GM19452 (cell line): ENCODE measurements around the gene NUP160.
"Not testable (repeated sequence)": the region's sequence is repeated elsewhere in the genome, so short reads cannot be mapped to it uniquely, and the experiment has no call there.

ENCODE experiments used
- ATAC-seq: cut with Tn5 transposase; IDR thresholded peaks from one replicate; pipeline ENCODE4 v1.9.1; 2021; ENCODE audit not compliant: unreplicated experiment

The NUP160 gene

DNA sequence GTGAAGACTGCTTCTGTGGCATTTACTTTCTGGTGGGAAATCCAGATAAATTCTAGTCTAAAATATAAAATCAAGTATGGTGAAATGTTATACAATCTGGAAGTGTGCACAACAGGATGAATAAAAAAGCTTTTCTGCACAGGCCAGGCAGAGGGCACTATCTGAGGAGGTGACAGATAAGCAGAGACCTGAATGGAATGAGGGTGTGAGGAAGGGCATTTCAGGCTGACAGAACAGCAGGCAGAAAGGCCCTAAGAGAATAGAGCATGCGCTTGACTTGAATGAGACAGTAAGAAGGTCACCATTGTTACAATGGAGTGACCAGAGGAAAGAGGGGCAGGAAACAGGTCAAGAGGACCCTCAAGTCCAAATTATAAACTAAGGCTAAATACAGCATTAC lies 47.4 kb downstream of the NUP160 start:
- no peak for ATAC-seq

DNA sequence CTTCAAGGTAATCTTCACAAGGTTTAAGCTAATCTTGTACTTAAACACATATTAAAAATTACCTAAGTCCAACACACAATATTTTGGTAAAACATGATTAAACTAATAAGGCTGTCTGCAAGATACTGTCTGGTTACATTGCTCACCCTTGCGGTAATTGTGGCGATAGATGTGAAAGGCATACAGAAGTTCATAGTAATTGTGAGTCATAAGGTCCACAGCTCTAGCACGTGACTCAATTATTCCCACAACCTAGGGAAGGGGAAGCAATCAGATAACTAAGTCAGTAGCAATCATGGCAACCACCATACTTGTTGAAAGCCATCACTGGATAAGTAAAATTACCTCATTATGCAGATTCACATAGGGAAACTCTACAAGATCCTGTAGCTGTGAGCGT lies 50.5 kb downstream of the NUP160 start:
- no peak for ATAC-seq

DNA sequence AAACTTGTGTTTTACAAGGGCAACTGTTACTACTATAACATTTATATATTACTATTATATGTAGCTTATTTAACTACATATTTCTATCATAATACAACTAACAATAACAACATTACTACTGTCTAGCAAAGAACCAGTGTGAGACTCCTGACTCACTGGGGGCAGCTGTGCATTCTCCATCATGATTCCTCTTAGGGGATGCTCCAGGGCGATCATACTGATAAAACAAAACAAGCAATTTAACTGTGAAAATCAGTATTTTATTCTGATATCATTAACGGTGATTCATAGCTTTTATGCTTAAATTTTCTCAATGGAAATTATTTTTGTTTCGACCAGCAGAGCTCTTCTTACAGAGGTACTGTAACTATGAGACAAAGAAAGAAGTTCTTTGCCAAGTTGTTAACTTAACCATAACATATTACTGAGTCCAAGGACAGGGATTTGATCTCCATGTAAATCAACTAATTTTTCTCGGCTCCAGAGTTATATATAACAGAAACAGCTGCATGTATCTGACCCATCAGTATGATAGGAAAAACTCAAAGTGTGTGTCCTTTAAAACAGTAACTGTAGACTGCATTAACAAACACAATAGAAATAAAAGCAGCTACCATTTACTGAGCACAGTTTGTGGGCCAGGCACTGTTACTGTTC lies 56.2 kb downstream of the NUP160 start:
- no peak for ATAC-seq

DNA sequence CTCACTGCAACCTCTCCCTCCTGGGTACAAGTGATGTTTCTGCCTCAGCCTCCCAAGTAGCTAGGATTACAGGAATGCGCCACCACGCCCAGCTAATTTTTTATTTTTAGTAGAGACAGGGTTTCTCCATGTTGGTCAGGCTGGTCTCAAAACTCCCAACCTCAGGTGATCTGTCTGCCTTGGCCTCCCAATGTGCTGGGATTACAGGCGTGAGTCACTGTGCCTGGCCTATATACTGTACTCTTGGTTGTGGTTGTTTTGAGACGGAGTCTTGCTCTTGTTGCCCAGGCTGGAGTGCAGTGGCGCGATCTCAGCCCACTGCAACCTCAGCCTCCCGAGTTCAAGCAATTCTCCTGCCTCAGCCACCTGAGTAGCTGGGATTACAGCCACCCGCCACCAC lies 58.1 kb downstream of the NUP160 start:
- not testable (repeated sequence) for ATAC-seq

DNA sequence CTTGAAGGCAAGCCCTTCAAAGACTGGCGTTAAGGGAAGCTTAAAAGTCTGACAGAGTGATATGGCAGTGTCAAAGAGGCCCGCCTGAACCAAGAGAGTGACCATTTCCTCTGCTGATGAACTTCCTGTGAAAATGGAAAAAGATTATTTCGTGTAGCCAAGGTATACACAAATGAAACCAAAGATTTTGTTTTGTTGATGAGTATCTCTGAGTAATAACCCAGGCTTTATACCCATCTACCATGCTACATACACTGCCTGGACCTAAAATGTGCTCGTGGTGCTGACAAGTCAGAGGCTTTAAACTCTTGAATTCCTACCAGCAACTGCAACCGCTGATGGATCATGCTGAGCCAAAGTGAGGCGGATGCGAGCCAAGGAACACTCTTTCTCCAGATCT lies 60.0 kb downstream of the NUP160 start:
- ATAC-seq, result no peak

DNA sequence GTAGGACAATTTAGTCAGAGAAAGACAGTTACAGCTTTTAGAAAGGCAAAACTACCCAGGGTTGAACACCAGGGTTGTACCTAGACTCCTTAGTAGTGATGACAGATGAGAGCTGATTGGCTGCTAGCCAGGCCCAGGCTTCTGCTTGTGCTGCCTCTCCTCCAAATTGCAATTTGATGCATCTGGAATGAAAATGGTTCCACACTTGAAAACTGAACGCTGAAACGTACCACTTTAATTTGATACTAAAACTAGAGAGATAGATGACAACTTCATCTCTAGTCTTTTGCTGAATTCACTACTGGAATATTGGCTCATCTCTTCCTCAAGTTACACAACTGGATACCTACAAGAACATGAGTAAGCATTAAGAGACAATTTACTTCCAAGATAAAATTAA lies 61.8 kb downstream of the NUP160 start:
- no peak for ATAC-seq

DNA sequence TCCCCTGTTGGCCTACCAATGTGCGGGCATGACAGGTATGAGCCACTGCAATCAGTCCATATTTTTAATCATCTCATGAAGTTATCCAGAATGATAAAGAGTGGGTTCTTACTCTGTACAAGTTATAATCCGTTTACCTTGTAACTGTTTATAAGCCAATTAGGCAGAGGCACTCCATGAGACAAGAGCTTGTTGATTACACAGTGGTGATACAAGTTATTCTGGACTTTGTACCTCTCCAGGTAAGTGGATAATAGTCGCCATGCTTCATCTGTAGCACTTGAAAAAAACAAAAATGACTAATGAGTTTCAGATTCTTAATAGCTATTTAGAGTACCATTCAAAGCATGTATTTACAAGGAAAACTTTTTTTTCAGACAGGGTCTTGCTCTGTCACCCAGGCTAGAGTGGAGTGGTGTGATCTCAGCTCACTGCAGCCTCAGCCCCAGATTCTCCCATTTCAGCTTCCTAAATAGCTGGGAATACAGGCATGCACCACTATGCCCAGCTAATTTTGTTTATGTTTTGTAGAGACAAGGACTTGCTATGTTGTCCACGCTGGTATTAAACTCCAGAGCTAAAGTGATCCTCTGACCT lies 63.3 kb downstream of the NUP160 start:
- no peak for ATAC-seq

DNA sequence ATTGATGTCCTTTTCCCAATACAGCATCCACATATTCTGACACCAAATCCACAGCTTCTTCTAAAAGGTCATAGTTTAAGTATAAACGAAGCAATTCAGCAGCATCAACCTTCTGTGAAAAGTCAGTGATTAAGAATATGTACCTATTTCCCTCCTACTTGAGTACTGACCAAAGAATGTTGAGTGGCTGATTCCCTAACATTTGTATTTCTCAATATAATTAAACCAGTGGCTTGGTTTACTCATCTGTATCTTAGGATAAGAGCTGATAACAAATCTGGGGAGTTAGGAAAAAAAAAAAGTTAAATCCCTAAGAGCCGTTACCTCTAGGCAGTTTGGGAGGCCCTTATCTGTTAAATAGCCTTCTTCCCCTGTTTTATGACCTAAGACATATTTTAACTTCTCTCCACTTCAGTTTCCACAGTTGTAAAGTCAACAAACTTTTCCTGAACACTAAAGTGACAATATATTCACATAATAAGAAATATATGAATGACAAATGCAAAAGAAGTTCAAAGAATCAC lies 65.0 kb downstream of the NUP160 start:
- ATAC-seq, result no peak

DNA sequence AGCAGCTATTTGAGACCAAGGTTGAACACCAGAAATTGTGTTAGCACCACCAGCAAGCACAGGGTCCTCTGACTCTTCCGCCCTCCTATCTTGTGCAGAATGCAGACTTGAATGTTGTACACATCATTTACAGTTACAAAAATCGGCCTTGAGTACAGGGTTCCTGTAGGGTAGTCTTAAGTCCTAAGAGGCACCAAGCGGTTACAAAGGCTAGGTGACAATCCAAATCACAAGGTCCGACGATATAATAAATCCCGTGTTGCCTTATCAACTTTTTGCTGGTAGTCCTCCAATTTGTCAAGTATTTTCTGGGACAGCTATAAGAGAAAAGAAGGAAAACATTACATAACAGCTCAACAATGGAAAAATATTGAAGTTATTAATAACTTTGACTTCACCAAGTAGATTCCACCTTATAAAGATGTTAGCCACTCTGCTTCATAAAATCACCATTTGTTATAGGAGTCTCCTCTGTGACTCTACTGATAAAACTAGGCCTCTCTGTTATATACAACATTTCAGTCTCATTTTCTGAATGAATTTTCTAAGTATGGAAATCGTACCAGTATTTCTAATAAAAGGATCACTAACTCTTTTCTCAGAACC lies 69.2 kb downstream of the NUP160 start:
- ATAC-seq, result no peak

DNA sequence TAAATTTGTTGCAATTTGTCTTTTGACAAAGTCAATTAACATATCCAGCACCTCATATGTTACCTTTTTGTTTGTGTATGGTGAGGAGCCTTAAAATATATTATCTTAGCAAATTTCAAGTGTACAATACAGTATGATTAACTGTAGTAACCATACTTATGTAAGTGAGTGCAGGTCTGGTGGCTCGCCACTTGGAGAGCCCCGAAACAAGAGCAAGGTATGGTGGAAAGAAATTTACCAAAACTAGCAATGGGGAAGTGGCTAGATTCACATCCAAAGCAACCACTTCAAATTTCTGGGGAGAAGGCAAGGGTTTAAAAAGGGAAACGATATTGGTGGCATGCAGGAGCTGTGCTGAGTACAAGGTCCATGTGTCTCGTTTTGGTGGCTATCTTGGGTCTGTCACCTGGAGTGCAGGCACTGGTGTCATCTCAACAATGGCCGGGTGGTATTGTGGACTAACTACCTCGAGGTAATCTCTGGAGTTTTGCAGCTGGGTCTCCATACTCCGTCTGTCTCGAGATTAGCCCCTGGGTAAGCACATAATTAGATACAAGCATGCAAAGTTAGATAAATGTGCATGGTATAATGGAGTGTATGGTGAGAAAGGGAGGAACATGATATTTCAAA lies 72.8 kb downstream of the NUP160 start:
- no peak for ATAC-seq

DNA sequence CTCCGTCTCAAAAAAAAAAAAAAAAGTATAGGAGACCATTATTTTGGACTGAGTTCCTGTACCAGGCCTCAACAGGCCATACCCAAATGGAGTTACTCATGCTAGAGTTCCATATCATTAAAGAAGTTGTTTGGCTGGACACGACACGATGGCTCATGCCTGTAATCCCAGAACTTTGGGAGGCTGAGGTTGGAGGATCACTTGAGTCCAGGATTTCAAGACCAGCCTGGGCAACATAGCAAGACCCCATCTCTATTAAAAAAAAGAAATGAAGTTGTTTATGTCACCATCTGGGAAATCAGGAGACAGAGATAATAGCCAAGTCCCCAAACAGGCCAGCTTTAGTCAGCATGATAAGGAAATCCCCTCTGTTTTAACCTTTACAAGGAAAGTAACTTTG lies 74.3 kb downstream of the NUP160 start:
- no peak for ATAC-seq

DNA sequence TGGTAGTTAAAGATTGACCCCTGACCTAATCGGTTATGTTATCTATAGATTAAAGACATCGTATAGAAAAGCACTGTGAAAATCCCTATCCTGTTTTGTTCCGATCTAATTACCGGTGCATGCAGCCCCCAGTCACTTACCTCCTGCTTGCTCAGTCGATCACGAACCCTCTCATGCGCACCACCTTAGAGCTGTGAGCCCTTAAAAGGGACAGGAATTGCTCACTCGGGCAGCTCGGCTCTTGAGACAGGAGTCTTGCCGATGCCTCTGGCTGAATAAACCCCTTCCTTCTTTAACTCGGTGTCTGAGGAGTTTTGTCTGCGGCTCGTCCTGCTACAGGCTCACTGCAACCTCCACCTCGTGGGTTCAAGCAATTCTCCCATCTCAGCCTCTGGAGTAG lies 78.6 kb downstream of the NUP160 start:
- ATAC-seq, result not testable (repeated sequence)

DNA sequence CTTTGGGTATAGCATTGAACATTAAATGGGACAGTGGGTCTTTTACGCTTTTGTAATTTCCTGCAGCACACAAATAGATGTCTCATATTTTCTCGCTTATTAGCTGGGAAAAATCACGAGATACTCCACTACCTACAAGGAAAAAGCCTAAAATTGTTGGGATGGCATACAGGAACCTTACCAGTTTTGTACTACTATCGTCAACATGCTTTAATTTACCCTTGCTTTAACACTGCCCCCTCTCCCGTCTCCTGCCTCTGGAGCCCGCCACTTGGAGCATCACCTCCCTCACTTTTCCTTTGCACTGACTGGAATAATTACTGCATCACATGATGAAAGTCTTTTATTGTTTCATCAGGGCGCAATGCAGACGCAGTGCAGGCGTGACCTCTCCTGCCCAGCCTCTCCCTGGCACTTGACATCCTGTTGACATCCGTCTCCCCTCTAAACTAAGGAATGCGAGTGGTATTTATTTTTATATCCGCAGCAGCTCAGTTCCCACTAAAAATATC lies 80.0 kb downstream of the NUP160 start:
- ATAC-seq, result no peak

DNA sequence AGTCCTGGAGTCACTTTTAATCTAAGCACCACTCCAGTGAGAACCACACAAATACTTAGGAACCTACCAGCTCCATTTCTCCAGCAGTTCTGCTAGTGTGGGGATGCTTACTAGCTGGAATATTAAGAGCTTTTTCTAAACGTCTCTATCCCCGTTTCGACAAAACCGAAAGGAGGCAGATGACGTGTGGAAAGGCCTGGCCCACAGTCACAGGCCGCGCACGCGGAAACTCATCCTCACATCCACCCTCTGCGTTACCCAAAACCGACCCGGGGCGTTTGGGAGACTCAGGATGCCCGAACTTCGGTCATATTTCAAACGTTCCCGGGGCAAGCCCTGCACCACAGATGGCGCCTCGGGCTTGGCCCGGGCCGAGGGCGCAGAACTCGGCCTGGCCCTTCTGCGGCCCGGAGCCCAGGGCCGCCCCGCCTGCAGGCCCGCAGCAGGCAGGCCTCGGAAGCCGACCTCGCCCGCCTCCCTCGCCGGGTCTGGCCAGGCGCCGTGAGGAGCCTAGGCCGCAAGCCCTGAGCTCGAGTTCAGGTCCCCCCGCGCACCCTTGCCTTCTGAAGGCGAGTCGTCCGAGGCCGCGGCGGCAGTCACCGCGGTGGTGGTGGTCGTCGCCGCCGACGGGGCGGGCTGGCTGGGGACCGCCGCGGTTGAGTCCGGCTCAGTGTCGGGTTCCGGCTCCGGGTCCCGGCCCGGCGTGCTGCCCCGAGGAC lies 81.5 kb downstream of the NUP160 start:
- ATAC-seq, result peak; percentile 38

DNA sequence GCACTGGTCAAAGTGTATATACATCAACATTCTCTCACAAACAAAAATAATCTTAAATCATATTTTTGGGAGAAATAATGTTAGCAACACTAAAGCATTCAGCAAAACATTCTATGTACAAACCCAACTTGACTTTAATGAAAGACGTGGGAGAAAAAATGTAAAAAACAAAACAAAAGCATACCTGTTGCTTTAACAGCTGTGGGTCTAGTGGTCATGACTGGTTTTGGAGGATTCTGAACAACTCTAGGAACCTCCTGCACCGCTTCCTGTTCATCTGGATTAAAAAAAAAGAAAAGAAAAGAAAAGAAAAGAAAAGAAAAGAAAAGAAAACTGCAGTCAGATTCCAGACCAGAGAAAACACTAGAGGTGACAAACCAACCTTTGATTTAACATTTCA lies 83.1 kb downstream of the NUP160 start:
- ATAC-seq, result no peak

DNA sequence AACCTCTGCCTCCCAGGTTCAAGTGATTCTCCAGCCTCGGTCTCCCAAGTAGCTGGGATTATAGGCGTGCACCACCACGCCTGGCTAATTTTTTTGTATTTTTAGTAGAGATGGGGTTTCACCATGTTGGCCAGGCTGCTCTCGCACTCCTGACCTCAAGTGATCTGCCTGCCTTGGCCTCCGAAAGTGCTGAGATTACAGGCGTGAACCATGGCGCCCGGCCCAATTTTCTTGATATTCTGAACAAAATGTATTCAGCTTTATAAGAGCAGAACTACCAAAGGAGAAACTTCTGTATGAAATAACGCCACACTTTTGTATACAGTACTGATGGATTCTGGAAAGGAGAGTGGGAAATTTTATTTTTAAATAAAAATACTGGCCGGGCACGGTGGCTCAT lies 88.9 kb downstream of the NUP160 start:
- not testable (repeated sequence) for ATAC-seq

DNA sequence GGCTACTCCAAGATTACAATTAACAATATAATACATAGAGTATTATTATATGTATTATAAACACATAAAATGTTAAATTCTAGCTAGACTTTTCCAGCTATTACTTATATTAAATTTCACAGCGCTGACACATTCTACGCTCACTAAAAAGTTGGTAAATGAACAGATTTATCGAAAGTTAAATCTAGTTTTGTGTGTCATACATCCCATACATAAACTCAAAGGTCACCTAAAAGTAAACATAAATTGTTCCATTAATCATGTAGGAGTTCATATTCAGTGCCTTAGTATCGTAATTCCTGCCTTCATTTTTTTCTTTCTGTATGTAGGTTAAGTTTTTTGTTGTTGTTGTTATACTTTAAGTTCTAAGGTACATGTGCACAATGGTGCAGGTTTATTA lies 91.9 kb downstream of the NUP160 start:
- no peak for ATAC-seq

DNA sequence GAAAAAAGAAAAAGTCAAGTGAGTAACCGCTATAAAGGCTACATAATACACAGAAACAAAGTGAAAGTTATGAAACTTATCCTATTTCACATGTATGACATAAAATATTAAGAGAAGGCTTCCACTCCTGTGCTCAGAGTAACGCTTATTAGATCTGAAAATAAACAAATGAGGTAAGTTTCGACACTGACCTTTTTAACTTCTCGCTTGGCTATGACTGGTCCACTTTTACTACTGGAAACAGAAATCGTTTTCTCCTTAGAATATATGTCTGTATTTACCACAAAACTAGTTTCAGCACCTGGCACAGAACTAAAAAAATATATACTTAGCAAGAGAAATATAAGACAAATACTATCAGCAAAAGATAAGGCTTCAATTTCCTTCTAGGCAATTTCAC lies 97.4 kb downstream of the NUP160 start:
- ATAC-seq, result no peak

DNA sequence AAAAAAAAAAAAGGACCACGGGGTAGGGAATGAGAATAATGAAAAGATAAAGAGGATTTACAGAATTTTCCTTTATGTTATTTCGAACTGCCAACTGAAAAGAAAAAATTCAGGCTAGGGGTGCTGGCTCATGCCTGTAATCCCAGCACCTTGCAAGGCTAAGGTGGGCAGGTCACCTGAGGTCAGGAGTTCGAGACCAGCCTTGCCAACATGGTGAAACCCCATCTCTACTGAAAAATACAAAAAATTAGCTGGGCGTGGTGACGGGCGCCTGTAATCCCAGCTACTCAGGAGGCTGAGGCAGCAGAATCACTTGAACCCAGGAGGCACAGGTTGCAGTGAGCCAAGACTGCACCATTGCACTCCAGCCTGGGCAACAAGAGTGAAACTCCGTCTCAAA lies 105.7 kb downstream of the NUP160 start:
- ATAC-seq, result not testable (repeated sequence)

DNA sequence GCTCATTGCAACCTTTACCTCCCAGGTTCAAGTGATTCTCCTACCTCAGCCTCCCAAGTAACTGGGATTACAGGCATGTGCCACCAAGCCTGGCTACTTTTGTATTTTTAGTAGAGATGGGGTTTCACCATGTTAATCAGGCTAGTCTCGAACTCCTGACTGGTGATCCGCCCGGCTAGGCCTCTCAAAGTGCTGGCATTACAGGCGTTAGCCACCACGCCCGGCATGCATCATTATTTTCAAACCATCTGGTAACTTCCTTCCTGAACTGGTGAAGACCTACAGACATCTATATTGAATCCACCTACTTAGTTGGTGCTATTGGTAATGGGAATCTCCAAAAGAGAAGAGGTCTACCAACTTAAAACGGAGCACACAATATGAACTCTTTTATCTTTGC lies 110.3 kb downstream of the NUP160 start:
- not testable (repeated sequence) for ATAC-seq

DNA sequence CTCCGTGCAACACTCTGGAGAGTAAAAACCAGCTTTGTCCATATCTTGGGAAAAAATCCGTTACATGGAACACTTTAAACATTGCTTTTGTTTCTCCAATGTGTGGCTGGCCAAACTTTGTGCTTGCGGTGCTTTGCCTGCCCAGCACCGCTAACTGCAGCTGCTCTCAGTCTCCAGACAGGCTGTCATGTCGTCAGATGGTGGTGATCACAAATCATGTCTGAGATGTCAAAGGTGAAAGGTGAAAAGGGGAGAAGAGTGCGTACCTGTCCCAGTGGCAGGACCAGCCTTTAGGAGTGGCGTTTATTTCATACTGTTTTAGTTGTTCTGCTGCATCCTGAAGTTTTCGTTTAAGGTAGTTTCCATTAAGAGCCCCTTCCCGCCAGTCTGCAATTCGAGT lies 115.9 kb downstream of the NUP160 start:
- ATAC-seq, result no peak
